Lung (tissue), 12 donors: Measurements from ENCODE around the gene GGA1. TPM values are rescaled to one million over a fixed set of nuclear protein-coding genes. Genes with fewer than 3 reads are reported as not detected.
"Not testable (repeated sequence)": the region's sequence is repeated elsewhere in the genome, so short reads cannot be mapped to it uniquely, and the experiment has no call there.

Experiments used
- ATAC-seq: fragments of 200-7000 bp; cut with Tn5 transposase; one replicate; pipeline ENCODE4 v1.9.1; 2020; ENCODE audit warnings: moderate number of reproducible peaks; ENCODE audit not compliant: insufficient read depth, low FRiP score
- DNase-seq, 3 donors: peaks; one replicate each; pipeline ENCODE4 v3.0.0-alpha.2; 2013 to 2017
- H3K27ac ChIP-seq, 2 donors: one replicate each; pipeline ENCODE4 v1.5.1; 2013; ENCODE audit warnings: mild to moderate bottlenecking in 2 of 2, moderate library complexity in 2 of 2, control low read depth in 1 of 2, inconsistent platforms in 1 of 2, low read depth in 1 of 2, low read length in 1 of 2
- H3K27me3 ChIP-seq, 3 donors: one replicate each; pipeline ENCODE4 v1.5.1; 2013; ENCODE audit warnings: low read length in 2 of 3; ENCODE audit not compliant: control insufficient read depth in 3 of 3, insufficient read depth in 3 of 3
- H3K36me3 ChIP-seq, 4 donors: one replicate each; pipeline ENCODE4 v1.5.1; 2013; ENCODE audit warnings: low read length in 4 of 4, mild to moderate bottlenecking in 1 of 4, moderate library complexity in 1 of 4; ENCODE audit not compliant: control insufficient read depth in 4 of 4, insufficient read depth in 4 of 4
- H3K4me1 ChIP-seq, 5 donors: one replicate each; pipeline ENCODE4 v1.5.1; 2013; ENCODE audit warnings: low read length in 5 of 5, mild to moderate bottlenecking in 2 of 5, moderate library complexity in 1 of 5; ENCODE audit not compliant: control insufficient read depth in 5 of 5, insufficient read depth in 5 of 5
- H3K4me3 ChIP-seq: one replicate; pipeline ENCODE4 v1.5.1; 2013; ENCODE audit warnings: mild to moderate bottlenecking, control low read depth, moderate library complexity
- H3K9ac ChIP-seq, 2 donors: one replicate each; pipeline ENCODE4 v1.5.1; 2013; ENCODE audit warnings: low read length in 2 of 2, control low read depth in 1 of 2; ENCODE audit not compliant: insufficient read depth in 1 of 2
- H3K9me3 ChIP-seq, 4 donors: one replicate each; pipeline ENCODE4 v1.5.1; 2013; ENCODE audit warnings: low read length in 3 of 4, mild to moderate bottlenecking in 1 of 4, moderate library complexity in 1 of 4; ENCODE audit not compliant: control insufficient read depth in 4 of 4, insufficient read depth in 3 of 4
- CTCF ChIP-seq: IDR thresholded peaks from 2 replicates; pipeline ENCODE4 v1.5.1; 2012; ENCODE audit warnings: mild to moderate bottlenecking; ENCODE audit errors: control extremely low read depth, extremely low read depth
- WGBS, 2 donors: extraction: QIAGEN DNeasy Blood & Tissue Kit; methylation state at CpG; one replicate each; pipeline ENCODE4 v1.1.7; 2013; 5-methylcytosine and 5-hydroxymethylcytosine counted together
- polyA plus RNA-seq, 2 donors: library from polyadenylated mRNA; stranded (reverse); fragments of 200-250 nt; gene quantifications; one replicate each; pipeline ENCODE4 v1.2.1, GENCODE V29; 2013
- total RNA-seq, 2 donors: library from RNA; depleted of rRNA in 1 of 2; stranded (reverse); fragments of >200 nt in 1 of 2; gene quantifications; one replicate each; pipeline ENCODE4 v1.2.1, GENCODE V29; 2014 to 2021
- donor health status: control.
- donor health status: control.
- donor health status: Bipolar disorder and iron deficiency.
- donor health status: healthy.
- donor health status: DM: yes; HTN: yes; CAD: no.

GGA1 gene
- total and polyA plus RNA-seq, 4 donors, result 51.5 to 72.4 (median 57.5) TPM

- Histone ChIP-seq H3K9me3 (no peaks in the 10 kb centered on the region), H3K27me3 (no peaks in the 10 kb centered on the region), H3K27ac (peak overlapping the region in 1 of 2 donors; percentile 75), H3K4me3 (no peak overlapping the region), H3K36me3 (no peaks in the 10 kb centered on the region), H3K9ac (no peak overlapping the region), H3K4me1 (peaks cover 0 to 5% (median 0%) of the 10 kb centered on the region in 5 donors)
- DNase-seq (peak; percentile 68 to 86 (median 68)), ATAC-seq (peak; percentile 85)
- TF ChIP-seq CTCF, result no peak
- WGBS, 2 donors, result 51 to 61% methylated on average over 14 of the region's 14 CpGs
Measured at GRCh38 chr22:37601540-37602442, 6.8 kb upstream of the GGA1 start.

- not testable (repeated sequence) for H3K9ac ChIP-seq, H3K36me3 ChIP-seq, DNase-seq, H3K27ac ChIP-seq, H3K9me3 ChIP-seq, ATAC-seq, H3K4me1 ChIP-seq, H3K27me3 ChIP-seq, H3K4me3 ChIP-seq
- 83 to 93% methylated on average over 5 of the region's 5 CpGs for WGBS, 2 donors
Measured at GRCh38 chr22:37602546-37603277, 5.9 kb upstream of the GGA1 start.

- H3K9me3 ChIP-seq, result no peaks in the 10 kb centered on the region
- no peak for ATAC-seq
- 85 to 90% methylated on average over 6 of the region's 6 CpGs for WGBS, 2 donors
Measured at GRCh38 chr22:37604074-37604473, 4.6 kb upstream of the GGA1 start.

More at GRCh38 chr22:37604074-37604473, 4.6 kb upstream of the GGA1 start:
- DNase-seq, result no peak
- Histone ChIP-seq H3K27me3 (no peaks in the 10 kb centered on the region), H3K36me3 (no peaks in the 10 kb centered on the region), H3K4me1 (peaks cover 0 to 7% (median 5%) of the 10 kb centered on the region in 5 donors), H3K27ac (no peak overlapping the region), H3K4me3 (no peak overlapping the region), H3K9ac (no peak overlapping the region)
- TF ChIP-seq CTCF, result no peak
